ENCODE results near the gene ZXDC. TPM values are rescaled to one million over a fixed set of nuclear protein-coding genes. Genes with fewer than 3 reads are reported as not detected.

ZXDC gene
- total RNA-seq, 4 donors from 2014 or later, result 22.7 to 47.0 (median 27.9) TPM

DNA sequence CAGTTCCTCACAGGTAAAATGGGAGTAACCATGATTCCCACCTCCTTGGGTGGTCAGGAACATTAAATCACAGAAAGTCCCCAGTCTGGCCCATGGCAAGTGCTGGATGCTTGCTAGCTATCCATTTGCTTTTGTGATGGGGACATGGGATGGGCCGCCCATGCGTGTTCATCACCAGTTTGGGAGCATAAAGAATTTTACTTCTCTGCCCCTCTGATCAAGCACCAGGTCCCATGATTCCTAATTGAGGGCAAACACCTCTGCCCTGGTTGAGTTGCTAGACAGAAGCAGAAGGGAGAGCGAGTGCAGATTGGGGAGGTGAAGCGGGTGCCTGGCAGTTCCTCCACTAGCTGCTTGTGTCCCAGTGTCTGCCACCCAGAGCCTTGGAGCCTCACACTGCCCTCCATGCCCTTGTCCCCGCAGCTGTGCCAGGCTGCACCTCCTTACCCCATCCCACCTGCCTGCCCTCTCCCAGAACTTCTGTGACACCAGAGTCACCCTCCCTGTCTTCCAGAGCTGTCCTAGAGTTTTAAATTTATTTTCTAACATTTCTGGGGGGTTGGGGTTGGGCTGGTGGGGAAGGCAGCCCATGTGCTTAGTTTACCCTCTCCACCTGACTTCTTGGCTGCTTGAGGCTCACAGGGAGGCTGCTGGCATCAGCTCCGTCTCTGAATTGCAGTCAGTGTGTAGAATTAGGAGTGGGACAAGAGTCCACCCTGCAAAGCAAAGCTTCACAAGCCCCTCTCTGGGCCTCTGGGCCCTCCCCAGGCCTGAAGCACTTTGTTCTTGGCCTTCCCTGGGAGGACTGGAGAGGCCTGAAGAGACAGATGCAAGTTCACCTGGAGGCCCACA is 62.6 kb downstream of the ZXDC start:
- ATAC-seq (ENCODE audit: low FRiP score), result no peak
- DNase-seq (ENCODE audit: low spot score), result no peak
- TF ChIP-seq, protein P1, sequence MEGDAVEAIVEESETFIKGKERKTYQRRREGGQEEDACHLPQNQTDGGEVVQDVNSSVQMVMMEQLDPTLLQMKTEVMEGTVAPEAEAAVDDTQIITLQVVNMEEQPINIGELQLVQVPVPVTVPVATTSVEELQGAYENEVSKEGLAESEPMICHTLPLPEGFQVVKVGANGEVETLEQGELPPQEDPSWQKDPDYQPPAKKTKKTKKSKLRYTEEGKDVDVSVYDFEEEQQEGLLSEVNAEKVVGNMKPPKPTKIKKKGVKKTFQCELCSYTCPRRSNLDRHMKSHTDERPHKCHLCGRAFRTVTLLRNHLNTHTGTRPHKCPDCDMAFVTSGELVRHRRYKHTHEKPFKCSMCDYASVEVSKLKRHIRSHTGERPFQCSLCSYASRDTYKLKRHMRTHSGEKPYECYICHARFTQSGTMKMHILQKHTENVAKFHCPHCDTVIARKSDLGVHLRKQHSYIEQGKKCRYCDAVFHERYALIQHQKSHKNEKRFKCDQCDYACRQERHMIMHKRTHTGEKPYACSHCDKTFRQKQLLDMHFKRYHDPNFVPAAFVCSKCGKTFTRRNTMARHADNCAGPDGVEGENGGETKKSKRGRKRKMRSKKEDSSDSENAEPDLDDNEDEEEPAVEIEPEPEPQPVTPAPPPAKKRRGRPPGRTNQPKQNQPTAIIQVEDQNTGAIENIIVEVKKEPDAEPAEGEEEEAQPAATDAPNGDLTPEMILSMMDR (IDR thresholded peaks at IDR 0.05), result no peak

- ATAC-seq (ENCODE audit: low FRiP score) (no peak), DNase-seq (ENCODE audit: low spot score) (no peak)
- TF ChIP-seq, protein P1 (IDR thresholded peaks at IDR 0.05), result no peak
Observed at GRCh38 chr3:126408099-126408498, 67.6 kb downstream of the ZXDC start.

- ATAC-seq (ENCODE audit: low FRiP score), result no peak
- TF ChIP-seq, protein P1 (IDR thresholded peaks at IDR 0.05), result no peak
- DNase-seq (ENCODE audit: low spot score), result no peak
Observed at GRCh38 chr3:126407412-126408044, 68.2 kb downstream of the ZXDC start.

DNA sequence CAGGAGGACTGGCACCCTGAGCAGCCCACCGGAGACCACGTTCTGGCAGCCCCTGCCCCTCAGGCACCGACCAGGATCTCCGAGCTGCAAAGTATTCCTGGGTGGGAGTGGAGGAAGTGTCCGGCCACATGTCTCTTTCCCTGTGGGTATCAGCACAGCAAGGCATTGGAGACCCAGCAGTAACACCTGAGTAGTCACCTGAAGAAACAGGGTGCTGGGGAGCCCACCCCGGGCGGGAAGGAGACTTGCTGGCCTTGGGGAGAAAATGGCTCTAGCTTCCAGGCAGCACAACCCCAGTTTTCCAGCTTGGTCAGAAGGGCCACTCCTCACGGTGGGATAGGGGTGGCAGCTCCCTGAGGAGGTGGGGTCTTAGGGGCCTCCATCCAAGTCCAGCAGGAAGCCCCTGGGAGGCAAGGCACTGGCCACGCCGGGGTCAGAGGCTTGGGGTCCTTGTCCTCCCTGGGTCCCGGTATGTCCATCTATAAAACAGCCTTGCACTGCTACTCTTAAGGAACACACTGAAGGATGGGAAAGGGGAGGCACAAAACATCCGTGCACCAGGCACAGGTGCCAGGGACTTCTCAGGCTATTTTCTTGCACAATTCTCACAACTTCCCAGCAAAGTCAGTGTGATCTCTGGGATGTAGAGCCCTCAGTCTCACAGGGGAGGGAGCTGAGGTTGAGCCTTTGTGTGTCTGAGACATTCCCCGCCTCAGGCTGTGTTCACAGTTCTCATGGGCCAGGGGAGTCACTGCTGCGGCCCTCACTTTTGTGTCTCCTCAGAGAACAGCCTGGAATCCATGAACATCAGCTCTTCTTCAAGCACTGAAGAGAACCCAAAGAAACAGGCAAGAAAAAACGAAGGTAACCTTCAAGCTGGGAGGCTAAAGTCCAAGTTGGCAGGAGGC is 69.0 kb downstream of the ZXDC start:
- TF ChIP-seq, protein P1 (IDR thresholded peaks at IDR 0.05), result no peak
- ATAC-seq (ENCODE audit: low FRiP score) (no peak), DNase-seq (ENCODE audit: low spot score) (no peak)

- no peak for ATAC-seq (ENCODE audit: low FRiP score)
- TF ChIP-seq, protein P1 (IDR thresholded peaks at IDR 0.05), result no peak
- DNase-seq (ENCODE audit: low spot score), result no peak
Observed at GRCh38 chr3:126402666-126403302, 72.9 kb downstream of the ZXDC start.

- TF ChIP-seq, protein P1 (IDR thresholded peaks at IDR 0.05), result no peak
- ATAC-seq (ENCODE audit: low FRiP score) (no peak), DNase-seq (ENCODE audit: low spot score) (no peak)
Observed at GRCh38 chr3:126402178-126402577, 73.5 kb downstream of the ZXDC start.

All from omental fat pad (tissue), 4 donors.